HEK293 (cell line): ENCODE results near the gene EXOG.

Experiments used
- CTCF ChIA-PET: fragments of 350-600 bp; formaldehyde crosslinking; extraction: SDS; loops from one replicate; lab custom pipeline; 2021; ENCODE audit warnings: antibody characterized with exemption; lab: Yijun Ruan, JAX
- POLR2A ChIA-PET: fragments of 300-600 bp; formaldehyde crosslinking; extraction: SDS; loops from one replicate; lab custom pipeline; 2020; ENCODE audit warnings: antibody characterized with exemption, inconsistent platforms; lab: Yijun Ruan, JAX
- H3K27ac ChIP-seq: fragments of 200-500 bp; sonication (Bioruptor generic); 2 replicates; pipeline ENCODE4 v1.5.1; 2014; ENCODE audit warnings: low read depth, low read length, control low read depth, inconsistent platforms; ENCODE audit errors: extremely low read depth
- H3K36me3 ChIP-seq, 2 experiments: fragments of 200-500 bp in 1 of 2; sonication (Bioruptor generic) in 1 of 2; 1 replicate in 1 of 2; 2 replicates in 1 of 2; pipeline ENCODE4 v1.5.1; 2014 to 2017; ENCODE audit warnings: inconsistent platforms in 2 of 2, low read length in 2 of 2; ENCODE audit not compliant: control insufficient read depth in 2 of 2, insufficient read depth in 1 of 2
- H3K4me1 ChIP-seq: fragments of 200-500 bp; sonication (Bioruptor generic); 2 replicates; pipeline ENCODE4 v1.5.1; 2014; ENCODE audit warnings: mild to moderate bottlenecking, low read length, inconsistent platforms; ENCODE audit not compliant: control insufficient read depth, insufficient read depth
- H3K4me3 ChIP-seq: 2 replicates; pipeline ENCODE4 v1.5.1; 2011; ENCODE audit warnings: low read depth, mild to moderate bottlenecking, control low read depth, low read length, moderate library complexity
- H3K9me3 ChIP-seq: fragments of 200-500 bp; sonication (Bioruptor generic); 2 replicates; pipeline ENCODE4 v1.5.1; 2014; ENCODE audit warnings: low read depth, low read length, inconsistent platforms; ENCODE audit not compliant: control insufficient read depth, insufficient read depth
- BCL11B ChIP-seq: fragments of 450-650 bp; formaldehyde crosslinking; IDR thresholded peaks from 2 replicates; pipeline ENCODE4 v1.5.1; 2016; ENCODE audit warnings: low read depth, missing biosample characterization, missing genetic modification characterization
- CTCF ChIP-seq: fragments of 450-650 bp; formaldehyde crosslinking; IDR thresholded peaks from 2 replicates; pipeline ENCODE4 v1.5.1; 2016; ENCODE audit warnings: missing biosample characterization, missing genetic modification characterization
- HIC1 ChIP-seq: fragments of 450-650 bp; formaldehyde crosslinking; IDR thresholded peaks from 2 replicates; pipeline ENCODE4 v1.5.1; 2016; ENCODE audit warnings: missing biosample characterization, missing genetic modification characterization
- ZBTB21 ChIP-seq: fragments of 450-650 bp; formaldehyde crosslinking; IDR thresholded peaks from 2 replicates; pipeline ENCODE4 v1.5.1; 2017; ENCODE audit warnings: missing biosample characterization, missing genetic modification characterization
- ZBTB26 ChIP-seq: fragments of 450-650 bp; formaldehyde crosslinking; optimal IDR thresholded peaks from 2 replicates; pipeline ENCODE3; 2016; ENCODE audit warnings: missing biosample characterization, mild to moderate bottlenecking, missing genetic modification characterization
- ZNF132 ChIP-seq: fragments of 450-650 bp; formaldehyde crosslinking; IDR thresholded peaks from 2 replicates; pipeline ENCODE4 v1.5.1; 2017; ENCODE audit warnings: missing biosample characterization, missing genetic modification characterization, borderline replicate concordance
- ZNF133 ChIP-seq: fragments of 450-650 bp; formaldehyde crosslinking; IDR thresholded peaks from 2 replicates; pipeline ENCODE4 v1.5.1; 2016; ENCODE audit warnings: missing biosample characterization, missing genetic modification characterization
- ZNF157 ChIP-seq: fragments of 450-650 bp; formaldehyde crosslinking; IDR thresholded peaks from 2 replicates; pipeline ENCODE4 v1.5.1; 2016; ENCODE audit warnings: missing biosample characterization, missing genetic modification characterization
- ZNF16 ChIP-seq: fragments of 450-650 bp; formaldehyde crosslinking; IDR thresholded peaks from 2 replicates; pipeline ENCODE4 v1.5.1; 2016; ENCODE audit warnings: low read depth, missing biosample characterization, missing genetic modification characterization
- ZNF174 ChIP-seq: fragments of 450-650 bp; formaldehyde crosslinking; IDR thresholded peaks from 2 replicates; pipeline ENCODE4 v1.5.0; 2017; ENCODE audit warnings: missing biosample characterization, mild to moderate bottlenecking, missing genetic modification characterization
- ZNF335 ChIP-seq: fragments of 450-650 bp; formaldehyde crosslinking; conservative IDR thresholded peaks from 2 replicates; pipeline ENCODE4 v1.5.1; 2016; ENCODE audit warnings: missing biosample characterization, missing genetic modification characterization
- ZNF366 ChIP-seq: fragments of 450-650 bp; formaldehyde crosslinking; conservative IDR thresholded peaks from 2 replicates; pipeline ENCODE4 v1.5.1; 2016; ENCODE audit warnings: missing biosample characterization, missing genetic modification characterization
- ZNF473 ChIP-seq: fragments of 450-650 bp; formaldehyde crosslinking; IDR thresholded peaks from 2 replicates; pipeline ENCODE4 v1.5.1; 2017; ENCODE audit warnings: missing biosample characterization, missing genetic modification characterization
- ZNF529 ChIP-seq: fragments of 450-650 bp; formaldehyde crosslinking; IDR thresholded peaks from 2 replicates; pipeline ENCODE4 v1.5.1; 2017; ENCODE audit warnings: missing genetic modification characterization, missing biosample characterization; ENCODE audit not compliant: insufficient replicate concordance
- ZNF560 ChIP-seq: fragments of 450-650 bp; formaldehyde crosslinking; IDR thresholded peaks from 2 replicates; pipeline ENCODE4 v1.5.1; 2017; ENCODE audit warnings: missing biosample characterization, missing genetic modification characterization, borderline replicate concordance
- ZNF585B ChIP-seq: fragments of 450-650 bp; formaldehyde crosslinking; IDR thresholded peaks from 2 replicates; pipeline ENCODE4 v1.5.1; 2016; ENCODE audit warnings: missing biosample characterization, missing genetic modification characterization
- ZNF654 ChIP-seq: fragments of 450-650 bp; formaldehyde crosslinking; IDR thresholded peaks from 2 replicates; pipeline ENCODE4 v1.5.1; 2016; ENCODE audit warnings: low read depth, missing biosample characterization, missing genetic modification characterization
- ZNF747 ChIP-seq: fragments of 450-650 bp; formaldehyde crosslinking; IDR thresholded peaks from 2 replicates; pipeline ENCODE4 v1.5.1; 2016; ENCODE audit warnings: missing biosample characterization, missing genetic modification characterization
- ZNF791 ChIP-seq: fragments of 450-650 bp; formaldehyde crosslinking; IDR thresholded peaks from 2 replicates; pipeline ENCODE4 v1.5.1; 2016; ENCODE audit warnings: missing biosample characterization, missing genetic modification characterization
- TF ChIP-seq, protein P1 (sequence below): fragments of 450-650 bp; formaldehyde crosslinking; IDR thresholded peaks from 2 replicates; pipeline ENCODE4 v1.5.1; 2016; ENCODE audit warnings: missing biosample characterization, missing genetic modification characterization

EXOG gene

DNA sequence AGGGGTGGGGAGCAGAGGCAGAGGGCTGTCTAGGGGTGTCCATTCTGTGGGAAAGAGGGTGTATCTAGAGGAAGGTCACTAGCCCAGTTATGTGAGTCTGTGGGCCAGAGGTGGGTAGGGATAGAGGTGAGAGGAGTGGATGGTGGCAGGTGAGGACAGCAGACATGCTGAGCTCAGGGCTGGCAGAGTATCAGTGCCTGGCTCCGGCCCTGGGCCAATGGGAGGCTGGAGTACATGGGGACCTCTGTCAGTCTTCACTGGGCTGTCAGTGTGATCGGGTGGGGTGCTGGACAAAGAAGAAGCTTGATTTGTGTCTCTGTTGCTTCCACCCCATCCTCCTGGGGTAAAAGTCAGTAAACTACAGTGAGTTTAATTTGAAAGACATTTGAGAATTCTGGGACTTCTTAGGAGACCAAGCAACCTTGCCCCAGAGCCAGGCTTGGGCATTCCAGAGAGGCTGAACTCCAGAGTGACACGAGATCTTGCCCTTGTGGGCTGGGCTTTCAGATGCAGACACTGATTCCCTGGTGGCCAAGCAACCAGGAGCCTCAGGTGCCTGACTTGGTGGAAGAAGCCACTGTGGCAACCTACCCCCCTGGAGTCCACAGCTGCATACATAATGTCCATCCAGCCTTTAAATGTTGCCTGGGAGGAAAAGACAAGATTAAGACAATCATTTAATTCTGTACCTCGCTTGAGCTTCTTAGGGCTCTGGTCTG lies 60.7 kb downstream of the EXOG start (continued):
- no peak for TF ChIP-seq ZNF366
- TF ChIP-seq ZNF747 (tag by site-specific recombination): no peak
- no peak for TF ChIP-seq HIC1 (tag by site-specific recombination)

- Histone ChIP-seq H3K4me3 (no peak overlapping the region), H3K36me3 (no peaks in the 10 kb centered on the region), H3K9me3 (no peaks in the 10 kb centered on the region), H3K4me1 (no peaks in the 10 kb centered on the region), H3K27ac (no peak overlapping the region)
- TF ChIP-seq ZNF335 (no peak), ZNF133 (tag by site-specific recombination) (no peak), ZNF654 (tag by site-specific recombination) (no peak)
- ChIA-PET CTCF (interaction anchor here (1.3 kb wide), 1 partner anchor 37 kb away, joined by 3 read pairs; no protein-coding TSS in a partner anchor), POLR2A (no interaction called here)
Measured at GRCh38 chr3:38558864-38559263, 62.7 kb downstream of the EXOG start.

DNA sequence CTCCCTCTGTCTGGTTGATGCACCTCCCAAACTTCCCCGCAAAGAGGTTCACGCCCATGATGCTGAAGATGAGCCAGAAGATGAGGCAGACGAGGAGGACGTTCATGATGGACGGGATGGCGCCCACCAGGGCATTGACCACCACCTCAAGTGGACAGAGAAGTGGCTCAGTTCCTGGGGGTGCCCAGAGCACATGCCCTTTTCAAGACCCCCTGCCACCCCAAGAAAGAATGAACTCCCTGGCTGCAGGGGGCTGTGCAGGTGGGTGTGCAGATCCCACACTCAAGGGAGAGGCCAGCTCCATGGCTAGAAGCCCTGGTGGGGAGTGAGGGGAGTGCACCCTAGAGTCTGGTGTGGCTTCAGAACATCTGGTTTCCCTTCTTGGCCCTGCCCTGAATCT lies 64.1 kb downstream of the EXOG start:
- Histone ChIP-seq H3K9me3 (no peaks in the 10 kb centered on the region), H3K27ac (no peak overlapping the region), H3K4me3 (no peak overlapping the region), H3K36me3 (no peaks in the 10 kb centered on the region), H3K4me1 (no peaks in the 10 kb centered on the region)
- ChIA-PET POLR2A (no interaction called here), CTCF (no interaction called here)
- TF ChIP-seq BCL11B (tag by site-specific recombination): no peak
- no peak for TF ChIP-seq ZBTB21 (tag by site-specific recombination)
- TF ChIP-seq ZNF791 (tag by site-specific recombination): no peak
- no peak for TF ChIP-seq CTCF (tag by site-specific recombination)
- no peak for TF ChIP-seq ZNF133 (tag by site-specific recombination)
- no peak for TF ChIP-seq ZNF132 (tag by site-specific recombination)
- TF ChIP-seq, protein P1, sequence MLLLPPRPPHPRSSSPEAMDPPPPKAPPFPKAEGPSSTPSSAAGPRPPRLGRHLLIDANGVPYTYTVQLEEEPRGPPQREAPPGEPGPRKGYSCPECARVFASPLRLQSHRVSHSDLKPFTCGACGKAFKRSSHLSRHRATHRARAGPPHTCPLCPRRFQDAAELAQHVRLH (tag by site-specific recombination): no peak
- TF ChIP-seq HIC1 (tag by site-specific recombination): no peak
- TF ChIP-seq ZNF473 (tag by site-specific recombination): no peak
- no peak for TF ChIP-seq ZBTB26
- no peak for TF ChIP-seq ZNF560 (tag by site-specific recombination)
- TF ChIP-seq ZNF585B (tag by site-specific recombination): no peak
- TF ChIP-seq ZNF174: no peak
- TF ChIP-seq ZNF157 (tag by site-specific recombination): no peak
- no peak for TF ChIP-seq ZNF16 (tag by site-specific recombination)
- TF ChIP-seq ZNF529 (tag by site-specific recombination): no peak
